ENCODE results near the gene HEATR5B. TPM values are rescaled to one million over a fixed set of nuclear protein-coding genes. Genes with fewer than 3 reads are reported as not detected.

HEATR5B gene
- total and polyA plus RNA-seq, 8 donors: 8.7 to 15.5 (median 13.3) TPM

DNA sequence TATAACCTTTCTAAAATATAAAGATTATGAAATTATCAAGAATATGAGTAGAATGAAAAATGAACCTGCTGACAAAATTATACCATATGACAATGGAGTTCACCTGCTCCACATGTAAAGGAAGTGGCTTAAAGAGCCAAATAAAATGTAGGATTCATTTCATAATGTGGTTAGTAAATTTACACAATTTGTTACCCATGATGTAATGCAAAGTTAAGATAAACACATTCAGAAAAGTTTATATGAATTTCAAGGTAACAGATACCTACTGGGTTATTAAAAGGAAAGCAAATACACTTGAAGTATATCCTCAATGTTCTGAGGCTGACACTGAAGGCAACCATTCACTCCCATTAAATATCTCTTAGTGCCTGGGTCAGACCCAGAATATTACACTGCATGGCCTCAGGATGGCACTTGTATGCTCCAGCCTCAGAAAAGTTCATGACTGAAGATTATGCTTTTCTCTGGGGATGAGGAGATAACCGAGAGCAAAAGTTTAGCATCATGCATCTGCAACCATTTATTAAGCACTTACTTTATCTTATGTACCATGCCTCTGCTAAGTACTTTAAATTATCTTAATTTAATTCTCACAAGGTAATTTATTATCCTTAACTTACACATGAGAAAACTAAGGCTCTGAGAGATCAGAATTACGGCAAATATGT is 124.0 kb downstream of the HEATR5B start:
- no peaks in the 10 kb centered on the region for H3K36me3 ChIP-seq
- no peak overlapping the region for H3K4me3 ChIP-seq
- ATAC-seq: no peak
- DNase-seq: no peak
- no peaks in the 10 kb centered on the region for H3K27me3 ChIP-seq
- no peak overlapping the region for H3K27ac ChIP-seq
- intact Hi-C loops (cut with DNase I): no loop called here
- no peaks in the 10 kb centered on the region for H3K9me3 ChIP-seq
- FAIRE-seq: no peak
- H3K4me1 ChIP-seq: peaks cover 0 to 8% (median 6%) of the 10 kb centered on the region in 3 donors
- 89 to 90% methylated on average over 2 of the region's 2 CpGs for WGBS, 2 donors
- TF ChIP-seq, protein P1, sequence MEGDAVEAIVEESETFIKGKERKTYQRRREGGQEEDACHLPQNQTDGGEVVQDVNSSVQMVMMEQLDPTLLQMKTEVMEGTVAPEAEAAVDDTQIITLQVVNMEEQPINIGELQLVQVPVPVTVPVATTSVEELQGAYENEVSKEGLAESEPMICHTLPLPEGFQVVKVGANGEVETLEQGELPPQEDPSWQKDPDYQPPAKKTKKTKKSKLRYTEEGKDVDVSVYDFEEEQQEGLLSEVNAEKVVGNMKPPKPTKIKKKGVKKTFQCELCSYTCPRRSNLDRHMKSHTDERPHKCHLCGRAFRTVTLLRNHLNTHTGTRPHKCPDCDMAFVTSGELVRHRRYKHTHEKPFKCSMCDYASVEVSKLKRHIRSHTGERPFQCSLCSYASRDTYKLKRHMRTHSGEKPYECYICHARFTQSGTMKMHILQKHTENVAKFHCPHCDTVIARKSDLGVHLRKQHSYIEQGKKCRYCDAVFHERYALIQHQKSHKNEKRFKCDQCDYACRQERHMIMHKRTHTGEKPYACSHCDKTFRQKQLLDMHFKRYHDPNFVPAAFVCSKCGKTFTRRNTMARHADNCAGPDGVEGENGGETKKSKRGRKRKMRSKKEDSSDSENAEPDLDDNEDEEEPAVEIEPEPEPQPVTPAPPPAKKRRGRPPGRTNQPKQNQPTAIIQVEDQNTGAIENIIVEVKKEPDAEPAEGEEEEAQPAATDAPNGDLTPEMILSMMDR (IDR thresholded peaks at IDR 0.05): no peak

DNA sequence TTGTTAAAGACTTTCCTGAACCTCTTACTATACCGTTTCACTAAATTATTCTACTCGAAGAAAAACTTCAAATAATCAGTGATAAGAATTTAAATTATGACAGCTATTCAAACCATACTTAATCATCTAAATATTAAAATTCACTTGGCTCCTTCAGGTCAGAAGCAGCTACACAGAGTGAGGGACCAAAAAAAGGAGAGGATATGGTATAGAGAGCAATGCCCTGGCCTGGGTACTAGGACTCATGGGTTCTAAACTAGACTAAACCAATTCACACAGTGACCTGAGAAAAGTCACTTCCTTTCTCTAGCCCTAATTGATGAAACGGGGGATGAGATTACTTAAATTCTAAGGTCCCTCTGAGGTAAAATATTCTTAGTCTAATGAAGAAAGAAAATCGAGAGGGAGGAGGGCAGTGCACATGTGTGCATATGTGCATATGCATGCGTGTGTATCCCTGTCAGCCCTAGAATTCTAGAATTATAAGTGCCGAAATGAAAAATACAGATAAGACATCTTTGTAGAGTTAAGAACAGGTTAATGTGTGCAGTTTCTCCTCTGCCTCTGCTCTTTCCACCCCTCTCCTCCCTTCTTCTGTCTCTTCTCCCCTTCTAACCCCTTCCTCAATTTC is 129.1 kb downstream of the HEATR5B start:
- Histone ChIP-seq H3K4me3 (no peak overlapping the region), H3K27me3 (no peaks in the 10 kb centered on the region), H3K27ac (no peak overlapping the region), H3K9me3 (no peaks in the 10 kb centered on the region), H3K36me3 (no peaks in the 10 kb centered on the region), H3K4me1 (peaks cover 0 to 5% (median 0%) of the 10 kb centered on the region in 3 donors)
- TF ChIP-seq, protein P1 (IDR thresholded peaks at IDR 0.05): no peak
- intact Hi-C loops (cut with DNase I): no loop called here
- FAIRE-seq (no peak), ATAC-seq (no peak), DNase-seq (no peak)
- 68 to 77% methylated on average over 6 of the region's 6 CpGs for WGBS, 2 donors

DNA sequence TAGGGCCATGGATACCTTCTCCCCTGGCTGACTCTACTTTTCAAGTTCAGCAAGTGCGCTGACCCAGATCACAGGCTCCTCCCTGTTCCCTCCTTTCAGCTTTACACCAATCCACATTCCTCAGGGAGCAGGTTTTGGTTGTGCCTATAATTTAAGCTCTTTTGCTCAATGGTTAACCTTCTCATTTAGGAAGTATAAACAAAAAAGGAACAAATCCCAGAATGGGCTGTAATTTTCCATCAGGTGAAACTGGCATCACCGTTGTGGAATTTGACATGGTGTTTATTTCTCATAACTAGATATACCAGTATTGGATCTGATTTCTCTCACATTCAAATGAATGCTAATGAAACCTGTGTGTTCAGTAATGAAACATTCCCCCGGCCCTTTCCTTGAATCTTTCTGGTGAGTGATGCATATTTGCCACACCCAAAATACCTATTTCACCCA is 131.4 kb downstream of the HEATR5B start:
- TF ChIP-seq, protein P1 (IDR thresholded peaks at IDR 0.05): no peak
- Histone ChIP-seq H3K9me3 (no peaks in the 10 kb centered on the region), H3K27ac (peak overlapping the region in 2 of 4 donors; percentile 34 to 56), H3K4me3 (no peak overlapping the region), H3K4me1 (peaks cover 0 to 5% (median 0%) of the 10 kb centered on the region in 3 donors), H3K27me3 (no peaks in the 10 kb centered on the region), H3K36me3 (no peaks in the 10 kb centered on the region)
- WGBS, 2 donors: 54% methylated on average over 3 of the region's 3 CpGs
- intact Hi-C loops (cut with DNase I): no loop called here
- ATAC-seq: peak; percentile 74 to 86 (median 79)
- FAIRE-seq: no peak
- peak in 1 of 6 donors; percentile 19 for DNase-seq

DNA sequence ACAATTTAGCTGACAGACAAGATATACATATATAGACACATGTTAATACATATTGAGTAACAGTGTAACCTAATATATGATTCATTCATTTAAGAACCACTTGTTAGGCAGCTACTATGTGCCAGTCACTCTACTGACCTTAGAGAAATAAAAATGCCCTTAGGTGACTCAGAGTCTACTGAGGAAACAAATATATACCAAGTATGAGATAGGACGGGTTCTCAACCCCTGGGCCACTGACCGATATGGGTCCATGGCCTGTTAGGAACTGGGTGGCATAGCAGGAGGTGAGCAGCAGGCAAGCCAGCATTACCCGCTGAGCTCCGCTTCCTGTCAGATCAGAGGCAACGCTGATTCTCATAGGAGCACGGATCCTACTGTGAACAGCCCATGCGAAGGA is 132.6 kb downstream of the HEATR5B start:
- Histone ChIP-seq H3K27me3 (no peaks in the 10 kb centered on the region), H3K27ac (peak overlapping the region in 1 of 4 donors; percentile 56), H3K36me3 (no peaks in the 10 kb centered on the region), H3K9me3 (no peaks in the 10 kb centered on the region), H3K4me1 (peaks cover 0 to 5% (median 0%) of the 10 kb centered on the region in 3 donors), H3K4me3 (no peak overlapping the region)
- 94 to 95% methylated on average over 7 of the region's 7 CpGs for WGBS, 2 donors
- TF ChIP-seq, protein P1 (IDR thresholded peaks at IDR 0.05): no peak
- DNase-seq (no peak), ATAC-seq (peak in 2 of 4 donors; percentile 21 to 57), FAIRE-seq (no peak)
- intact Hi-C loops (cut with DNase I): no loop called here
